Stimulated activated CD4-positive, alpha-beta T cell treated with anti-CD3 and anti-CD28 coated beads, TNF-alpha, amount 100 ng/mL, for 48 hours (primary cell): ENCODE measurements around the gene FAM234B.

ENCODE experiments used
- DNase-seq, 3 donors: peaks; one replicate each; pipeline ENCODE4 v3.0.0-alpha.2; 2020; ENCODE audit warnings: low read depth in 3 of 3

The FAM234B gene, protein sequence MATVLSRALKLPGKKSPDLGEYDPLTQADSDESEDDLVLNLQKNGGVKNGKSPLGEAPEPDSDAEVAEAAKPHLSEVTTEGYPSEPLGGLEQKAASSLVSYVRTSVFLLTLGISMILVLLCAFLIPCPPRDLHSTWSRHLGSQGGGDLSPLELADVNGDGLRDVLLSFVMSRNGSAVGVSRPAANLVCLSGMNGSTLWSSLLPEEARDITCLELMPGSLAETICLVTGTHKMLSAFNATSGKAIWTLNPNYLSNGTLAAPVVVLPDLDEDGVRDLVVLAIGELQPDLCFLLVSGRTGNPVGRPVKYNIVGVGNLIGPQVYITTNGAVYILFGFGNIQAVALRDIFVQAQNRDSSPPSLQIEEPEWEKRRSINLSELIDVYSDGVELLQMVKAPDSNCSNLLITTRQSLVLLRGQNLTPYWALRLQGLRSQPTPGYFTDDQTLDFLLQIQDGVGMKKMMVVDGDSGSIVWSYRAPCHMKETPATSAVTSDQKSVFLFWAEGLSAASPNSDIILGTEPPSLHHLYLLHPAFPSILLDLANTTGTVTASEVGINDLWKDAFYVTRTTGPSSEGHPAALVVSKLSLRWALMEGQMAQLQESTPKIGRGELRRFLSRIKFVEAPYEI

DNA sequence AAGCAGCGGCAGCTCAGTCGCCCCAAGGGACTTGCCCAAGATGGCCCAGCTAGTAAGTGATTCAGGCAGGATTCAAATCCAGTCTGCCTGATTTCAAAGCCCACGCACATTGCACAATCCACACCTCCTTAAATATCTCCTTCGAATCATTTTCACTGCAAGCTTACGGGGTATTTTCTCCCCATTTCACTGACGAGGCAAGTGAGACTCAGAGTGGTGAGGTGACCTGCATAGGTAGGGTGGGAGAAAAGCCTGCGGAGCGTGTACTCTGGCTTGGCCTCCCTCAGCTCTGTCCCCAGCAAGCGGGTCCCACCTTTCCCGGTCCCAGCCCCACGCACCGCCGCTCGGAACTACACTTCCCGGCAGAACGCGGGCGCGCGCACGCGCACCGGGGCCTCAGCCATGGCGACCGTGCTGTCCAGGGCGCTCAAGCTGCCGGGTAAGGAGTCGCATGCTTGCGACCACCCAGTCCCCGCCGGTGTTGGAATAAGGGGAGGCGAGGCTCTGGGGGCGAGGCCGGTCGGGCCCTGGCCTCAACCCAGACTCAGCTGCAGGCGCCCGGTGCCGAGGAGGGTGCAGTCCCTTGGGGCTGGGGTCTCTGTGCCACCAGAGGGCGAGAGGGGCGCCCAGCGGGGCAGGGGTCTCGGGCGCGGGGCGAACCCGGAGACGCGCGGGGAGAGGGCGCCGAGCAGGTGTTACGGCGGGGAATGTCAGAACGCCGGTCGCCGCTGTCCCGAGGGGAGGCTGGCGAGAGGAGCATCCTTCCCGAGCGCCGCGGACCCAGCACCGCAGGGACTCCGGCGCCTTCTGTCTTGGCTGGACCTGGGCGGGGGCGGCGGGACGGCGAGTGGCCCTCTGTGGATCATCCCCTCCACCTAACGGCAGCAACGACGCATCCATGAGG, at the start of gene FAM234B:
FAM234B (plus strand) TSS at position 380 of the 904 bp plus-strand sequence; CDS start at position 403, 23 bp downstream.
- DNase-seq, result peak; percentile 49 to 71 (median 54)

DNA sequence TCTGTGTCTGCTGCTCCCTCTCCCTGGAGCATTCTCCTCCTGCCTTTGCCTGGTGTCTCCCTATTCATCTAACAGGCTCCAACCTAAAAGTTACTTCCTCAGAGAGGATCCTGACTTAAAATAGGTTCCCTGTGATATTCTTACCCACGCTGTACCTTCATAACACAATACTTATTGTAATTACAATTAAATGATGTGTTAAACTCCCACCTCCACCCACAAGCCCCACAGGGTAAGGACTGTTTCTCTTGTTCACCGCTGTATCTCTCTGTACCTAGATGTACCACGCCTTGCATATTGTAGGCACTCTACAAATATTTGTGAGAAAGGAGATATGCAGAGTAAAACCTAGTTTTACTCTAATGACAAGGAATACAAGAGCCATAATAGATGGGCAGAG, 49.1 kb upstream of the FAM234B start:
- DNase-seq, result no peak

DNA sequence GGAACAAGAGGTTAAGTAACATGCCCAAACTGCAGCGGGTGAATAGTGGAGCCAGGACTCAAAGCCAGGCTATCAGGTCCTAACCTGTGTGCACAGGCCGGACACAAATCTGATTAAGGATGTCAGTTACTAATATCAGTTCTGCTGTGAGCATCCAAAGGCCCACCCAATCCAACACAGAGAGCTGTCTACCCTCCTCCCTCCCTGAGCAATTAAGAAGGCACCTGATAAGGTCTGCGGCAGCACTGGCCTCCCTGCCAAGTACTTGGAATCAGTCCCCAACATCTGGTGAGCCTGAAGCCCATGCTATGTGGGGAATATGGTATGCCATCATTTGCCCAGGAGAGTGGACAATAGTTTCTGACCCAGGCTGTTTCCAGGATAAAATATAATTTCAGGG, 48.0 kb upstream of the FAM234B start:
- DNase-seq, result no peak

DNA sequence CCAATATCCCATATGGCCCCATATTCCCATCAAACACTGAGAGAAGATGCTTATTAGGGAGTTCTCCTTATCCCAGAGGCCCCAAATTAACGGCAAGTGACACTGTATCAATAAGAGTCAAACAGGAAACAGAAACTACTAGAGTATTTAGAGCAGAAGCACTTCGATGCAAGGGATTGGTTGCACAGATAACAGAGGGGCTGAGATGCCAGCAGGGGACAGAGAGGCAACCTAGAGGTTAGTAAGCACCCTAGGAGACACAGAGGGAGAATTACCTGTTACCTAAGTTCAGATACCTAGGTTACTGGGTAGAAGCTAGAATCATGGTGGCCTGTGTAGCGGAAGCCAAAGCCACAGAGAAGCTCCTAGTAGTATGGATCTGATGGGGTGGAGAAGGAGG, 47.0 kb upstream of the FAM234B start:
- DNase-seq, result no peak

DNA sequence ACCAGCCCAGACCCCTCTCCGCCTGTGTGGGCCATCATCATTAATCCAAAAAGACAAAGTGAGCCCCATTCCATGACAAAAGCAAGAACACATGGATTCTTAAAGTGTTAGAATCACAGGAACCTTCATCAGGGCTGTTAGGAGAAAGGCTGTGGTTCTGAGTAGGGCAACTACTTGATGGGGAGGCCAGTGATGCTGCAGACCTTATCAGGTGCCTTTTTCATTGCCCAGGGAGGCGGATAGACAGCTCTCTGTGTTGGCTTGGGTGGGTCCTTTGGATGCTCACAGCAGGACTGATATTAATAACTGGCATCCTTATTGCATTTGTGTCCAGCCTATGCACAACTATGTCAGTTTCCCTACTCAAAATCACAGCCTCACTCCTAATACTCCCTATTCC, 46.4 kb upstream of the FAM234B start:
- DNase-seq, result no peak

DNA sequence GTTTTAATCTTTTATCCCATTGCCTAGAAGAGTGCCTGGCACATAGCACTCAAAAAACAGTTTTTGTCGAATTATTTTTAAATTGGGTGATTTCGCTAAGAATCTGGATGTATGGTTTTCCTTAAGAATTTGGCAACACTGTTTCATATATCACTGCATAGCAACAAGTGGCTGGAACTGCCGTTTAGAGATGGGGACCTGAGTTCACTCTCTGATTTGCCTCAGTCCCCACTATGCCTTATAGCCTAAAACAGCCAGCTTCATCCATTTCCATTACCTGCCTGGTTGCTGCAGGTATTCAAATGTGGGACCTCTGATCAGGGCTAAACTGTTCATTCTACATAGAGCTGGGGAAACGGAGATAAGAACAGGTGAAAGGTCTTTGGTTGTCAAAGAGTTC, 45.9 kb upstream of the FAM234B start:
- DNase-seq, result no peak

DNA sequence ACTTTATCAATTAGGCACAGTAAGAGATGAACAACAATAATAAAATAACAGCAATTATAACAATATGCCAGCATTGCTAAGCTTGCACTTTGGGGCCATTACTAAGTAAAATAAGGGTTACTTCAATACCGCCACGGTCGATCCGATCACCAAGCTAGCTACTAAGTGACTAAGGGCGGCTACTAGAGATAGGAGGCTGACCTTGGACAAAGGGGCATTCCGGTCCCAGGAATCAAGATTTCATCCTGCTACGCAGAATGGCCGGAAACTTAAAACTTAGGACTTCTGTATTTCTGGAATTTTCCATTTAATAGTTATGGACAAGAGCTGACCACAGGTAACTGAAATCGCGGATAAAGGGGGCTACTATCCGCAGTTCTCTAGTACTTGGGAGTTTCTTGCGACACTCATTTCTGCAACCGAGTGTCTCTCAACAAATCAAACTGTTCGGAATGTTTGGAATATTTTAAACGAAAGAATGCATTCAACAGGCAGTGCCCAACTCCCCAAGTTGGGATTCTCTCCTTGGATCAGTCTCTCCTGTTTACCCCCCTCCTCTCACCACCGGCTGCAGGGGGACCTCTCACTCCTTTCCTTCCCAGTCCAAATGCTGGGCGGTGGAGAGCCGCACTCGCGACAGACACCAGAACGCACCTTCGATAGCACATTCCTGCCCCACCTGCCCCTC, 44.8 kb upstream of the FAM234B start:
- no peak for DNase-seq

DNA sequence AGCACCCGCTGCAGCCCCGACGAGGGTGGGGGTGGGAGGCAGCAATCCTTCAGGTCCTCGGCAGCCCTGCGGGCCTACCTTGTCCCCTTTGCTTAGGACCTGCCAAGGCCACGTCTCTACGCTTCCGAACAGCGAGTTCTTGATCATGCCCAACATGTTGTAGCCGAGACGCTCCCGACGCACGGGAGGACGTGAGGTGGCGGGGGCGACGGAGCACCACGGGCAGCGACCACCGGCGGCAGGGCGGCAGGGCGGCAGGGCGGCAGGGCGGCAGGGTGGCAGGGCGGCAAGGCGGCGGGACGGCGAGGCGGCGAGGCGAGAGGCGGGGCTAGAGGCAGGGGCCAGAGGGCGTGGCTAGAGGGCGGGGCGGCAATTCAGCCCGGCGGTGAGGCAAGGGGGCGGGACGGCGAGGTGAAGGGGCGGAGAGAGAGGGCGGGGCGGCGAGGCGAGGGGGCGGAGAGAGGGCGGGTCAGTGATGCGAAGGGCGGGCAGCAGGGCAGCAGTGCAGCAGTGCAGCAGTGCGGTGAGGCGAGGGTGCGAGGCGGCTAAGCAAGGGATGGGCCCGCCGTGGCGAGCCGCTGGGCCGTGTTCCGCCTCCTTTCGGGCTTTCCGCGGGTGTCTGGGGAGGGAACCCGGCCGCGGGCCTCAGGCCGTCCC, 44.1 kb upstream of the FAM234B start, which contains the start of gene HEBP1:
HEBP1 (minus strand) TSS at position 307 of the 657 bp plus-strand sequence; CDS start at position 156, 151 bp downstream.
- peak; percentile 89 to 98 (median 95) for DNase-seq

DNA sequence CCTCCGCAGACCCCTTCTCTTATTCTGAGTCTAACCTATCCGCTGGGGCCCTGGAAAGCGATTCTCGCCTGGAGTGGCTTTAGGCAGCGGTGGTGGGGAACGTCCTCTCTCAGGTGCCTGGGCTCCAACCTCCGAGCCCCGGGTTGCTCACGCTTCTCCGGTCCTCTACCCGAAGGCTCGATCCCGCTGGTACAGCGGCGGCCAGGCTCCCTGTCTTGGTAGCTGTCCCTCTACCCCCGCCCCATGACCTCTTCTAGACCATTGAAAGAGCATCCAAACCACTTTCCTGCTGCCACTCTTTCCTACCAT, 43.6 kb upstream of the FAM234B start:
- DNase-seq, result no peak

DNA sequence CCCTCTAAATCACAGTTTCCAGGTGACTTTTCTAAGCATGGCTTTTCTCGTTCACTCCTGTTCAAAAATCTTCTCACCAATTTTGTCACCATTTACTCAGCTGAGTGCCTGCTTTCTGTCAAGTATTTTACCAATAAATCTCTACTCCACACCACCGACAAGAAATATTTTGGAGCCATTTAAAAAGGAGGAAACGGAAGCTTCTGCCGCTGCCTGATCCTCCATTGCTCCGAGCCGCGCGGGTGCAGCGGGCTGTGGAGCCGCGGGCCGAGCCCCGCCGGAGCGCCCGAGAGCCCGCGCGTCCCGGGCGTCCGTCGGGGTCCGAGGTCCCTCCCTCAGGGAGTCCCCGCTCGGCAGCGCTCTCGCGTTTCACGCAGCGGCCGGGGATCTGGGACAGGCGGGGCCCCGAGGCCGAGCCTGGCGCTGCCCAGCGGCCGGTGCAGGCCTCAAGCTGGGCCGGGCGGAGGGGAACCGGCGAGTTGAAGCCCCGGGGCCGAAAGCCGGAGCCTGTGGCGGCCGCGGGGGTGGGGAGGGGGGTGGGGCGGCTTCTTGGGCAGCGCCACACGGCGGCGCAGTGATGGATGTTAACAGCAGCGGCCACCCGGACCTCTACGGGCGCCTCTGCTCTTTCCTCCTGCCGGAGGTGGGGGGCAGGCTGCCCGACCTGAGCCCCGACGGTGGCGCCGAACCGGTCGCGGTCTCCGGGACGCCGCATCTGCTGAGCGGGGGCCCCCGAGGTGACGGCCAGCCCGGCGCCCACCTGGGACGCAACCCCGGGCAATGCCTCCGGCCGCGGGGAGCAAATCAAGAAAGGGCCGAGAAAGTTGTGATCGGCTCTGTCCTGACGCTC, 43.0 kb upstream of the FAM234B start:
- DNase-seq, result peak in 1 of 3 donors; percentile 30

DNA sequence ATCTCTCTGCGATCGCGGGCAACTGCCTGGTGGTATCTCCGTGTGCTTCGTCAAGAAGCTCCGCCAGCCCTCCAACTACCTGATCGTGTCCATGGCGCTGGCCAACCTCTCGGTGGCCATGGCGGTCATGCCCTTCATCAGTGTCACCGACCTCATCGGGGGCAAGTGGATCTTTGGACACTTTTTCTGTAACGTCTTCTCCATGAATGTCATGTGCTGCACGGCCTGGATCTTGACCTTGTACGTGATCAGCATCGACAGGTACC, 42.5 kb upstream of the FAM234B start:
- DNase-seq, result no peak

DNA sequence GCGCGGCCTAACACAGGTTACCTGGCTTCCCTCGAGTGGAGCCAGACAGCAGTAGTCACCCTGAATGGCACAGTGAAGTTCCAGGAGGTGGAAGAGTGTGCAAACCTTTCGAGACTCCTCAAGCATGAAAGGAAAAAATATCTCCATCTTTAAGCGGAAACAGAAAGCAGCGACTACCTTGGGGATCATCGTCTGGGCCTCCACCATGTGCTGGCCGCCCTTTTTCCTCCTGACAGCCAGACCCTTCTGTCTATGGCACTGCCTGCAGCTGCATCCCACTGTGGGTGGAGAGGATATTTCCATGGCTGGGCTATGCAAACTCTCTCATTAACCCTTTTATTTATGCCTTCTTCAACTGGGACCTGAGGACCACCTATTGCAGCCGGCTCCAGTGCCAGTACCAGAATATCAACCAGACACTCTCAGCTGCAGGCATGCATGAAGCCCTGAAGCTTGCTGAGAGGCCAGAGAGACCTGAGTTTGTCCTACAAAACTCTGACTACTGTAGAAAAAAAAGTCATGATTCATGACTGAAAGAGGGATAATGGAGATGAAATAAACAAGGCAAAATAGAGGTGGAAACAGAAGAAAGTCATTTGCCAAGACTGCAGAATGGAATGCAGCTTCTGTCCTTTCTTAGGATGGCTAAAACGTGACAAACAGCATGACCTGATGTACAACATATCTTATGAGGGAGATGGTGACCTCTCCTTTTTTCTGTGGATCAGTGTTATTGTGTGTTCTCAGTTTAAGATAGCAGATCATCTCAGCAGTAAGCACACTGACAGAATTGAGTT, 41.7 kb upstream of the FAM234B start:
- DNase-seq, result no peak

DNA sequence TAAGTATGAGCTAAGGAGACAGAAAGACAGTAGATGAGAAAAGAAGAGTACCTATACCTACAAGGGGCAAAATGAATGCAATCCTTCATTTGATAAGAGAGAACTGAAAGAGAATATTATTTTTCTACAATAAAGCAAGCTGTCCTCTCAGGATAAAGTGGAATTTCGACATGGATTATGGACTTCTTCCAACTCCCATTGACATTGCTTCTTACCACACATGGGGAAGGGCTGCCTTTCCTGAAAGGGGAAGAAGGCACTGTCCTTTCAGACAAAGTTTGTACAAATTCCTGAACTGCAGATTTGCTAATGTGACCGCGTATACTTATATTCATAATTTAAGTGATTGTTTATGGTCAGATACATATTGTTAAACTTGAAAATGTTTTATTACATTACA, 39.8 kb upstream of the FAM234B start:
- no peak for DNase-seq

DNA sequence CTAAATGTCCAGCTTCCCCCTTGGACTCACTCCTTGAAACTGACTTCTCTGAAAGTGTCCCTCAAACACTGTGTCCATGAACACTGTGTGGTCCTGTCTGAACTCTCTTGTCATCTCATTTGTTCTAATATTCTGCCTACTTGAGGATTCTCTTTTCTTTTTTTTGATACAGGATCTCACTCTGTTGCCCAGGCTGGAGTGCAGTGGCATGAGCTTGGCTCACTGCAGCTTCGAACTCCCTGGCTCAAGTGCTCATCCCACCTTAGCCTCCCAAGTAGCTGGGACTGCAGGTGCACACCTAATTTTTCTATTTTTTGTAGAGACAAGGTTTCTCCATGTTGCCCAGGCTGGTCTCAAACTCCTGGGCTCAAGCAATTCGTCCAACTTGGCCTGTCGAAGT, 39.2 kb upstream of the FAM234B start:
- DNase-seq, result no peak

DNA sequence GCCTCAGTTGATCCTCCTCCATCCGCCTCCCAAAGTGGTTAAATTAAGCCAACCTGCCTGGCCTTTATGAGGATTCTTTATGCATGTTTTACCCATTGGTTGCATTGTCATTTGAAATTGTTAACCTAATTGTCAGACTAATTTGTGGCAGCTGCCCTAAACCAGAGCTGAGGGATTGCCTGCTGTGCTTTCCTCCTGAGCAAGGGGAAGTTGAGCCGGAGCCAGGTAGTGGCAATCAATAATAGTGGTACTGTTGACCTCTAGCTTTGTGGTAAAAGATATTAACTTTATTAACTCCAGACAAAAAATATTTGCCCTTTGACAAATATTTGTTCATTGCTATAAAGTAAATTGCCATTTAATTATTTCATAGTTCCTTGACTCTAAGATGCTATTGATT, 38.5 kb upstream of the FAM234B start:
- no peak for DNase-seq

DNA sequence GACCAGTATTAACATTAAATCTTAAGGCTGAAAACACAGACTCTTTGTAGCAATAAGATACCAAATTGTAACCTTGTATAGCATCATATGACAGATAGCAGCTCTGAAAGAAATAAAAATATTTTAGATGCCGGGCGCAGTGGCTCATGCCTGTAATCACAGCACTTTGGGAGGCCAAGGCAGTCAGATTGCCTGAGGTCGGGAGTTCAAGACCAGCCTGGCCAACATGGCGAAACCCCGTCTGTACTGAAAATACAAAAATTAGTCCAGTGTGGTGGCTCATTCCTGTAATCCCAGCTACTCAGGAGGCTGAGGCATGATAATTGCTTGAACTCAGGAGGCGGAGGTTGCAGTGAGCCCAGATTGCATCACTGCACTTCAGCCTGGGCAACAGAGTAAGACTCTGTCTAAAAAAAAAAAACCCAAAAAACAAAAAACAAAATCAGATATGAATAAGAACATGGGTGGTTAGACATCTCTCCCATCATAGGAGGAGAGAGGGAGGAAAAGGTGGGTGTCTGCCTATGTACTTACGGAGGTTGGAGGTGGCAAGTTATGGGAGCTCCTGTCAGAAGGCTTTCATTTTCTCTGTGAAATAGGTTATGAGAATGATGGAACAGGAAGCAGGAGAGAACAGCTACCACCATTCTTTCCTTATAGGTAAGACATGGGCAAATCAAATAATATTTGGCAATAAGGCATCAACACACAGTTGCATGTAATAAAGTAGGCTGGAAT, 36.5 kb upstream of the FAM234B start:
- no peak for DNase-seq

DNA sequence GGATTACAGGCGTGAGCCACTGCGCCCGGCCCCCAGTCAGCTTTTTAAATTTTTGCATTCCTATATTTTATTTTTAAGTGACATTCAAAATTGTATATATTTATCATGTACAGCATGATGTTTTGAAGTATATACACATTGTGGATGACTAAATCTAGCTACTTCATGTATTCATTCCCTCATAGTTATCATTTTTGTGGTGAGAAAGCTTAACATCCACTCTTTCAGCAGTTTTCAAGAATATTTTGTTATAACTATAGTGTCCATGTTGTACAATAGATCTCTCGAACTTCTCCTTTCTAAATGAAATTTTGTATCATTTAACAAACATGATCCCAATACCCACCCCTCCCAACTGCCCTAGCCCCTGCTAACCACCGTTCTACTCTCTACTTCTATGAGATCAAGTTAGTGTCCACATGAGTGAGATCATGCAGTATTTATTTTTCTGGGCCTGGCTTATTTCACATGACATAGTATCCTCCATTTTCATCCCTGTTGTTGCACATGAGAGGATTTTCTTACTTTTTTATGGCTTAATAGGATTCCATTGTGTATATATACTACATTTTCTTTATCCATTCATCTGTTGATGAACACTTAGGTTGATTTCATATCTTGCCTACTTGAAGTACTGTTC, 35.3 kb upstream of the FAM234B start:
- DNase-seq, result no peak

DNA sequence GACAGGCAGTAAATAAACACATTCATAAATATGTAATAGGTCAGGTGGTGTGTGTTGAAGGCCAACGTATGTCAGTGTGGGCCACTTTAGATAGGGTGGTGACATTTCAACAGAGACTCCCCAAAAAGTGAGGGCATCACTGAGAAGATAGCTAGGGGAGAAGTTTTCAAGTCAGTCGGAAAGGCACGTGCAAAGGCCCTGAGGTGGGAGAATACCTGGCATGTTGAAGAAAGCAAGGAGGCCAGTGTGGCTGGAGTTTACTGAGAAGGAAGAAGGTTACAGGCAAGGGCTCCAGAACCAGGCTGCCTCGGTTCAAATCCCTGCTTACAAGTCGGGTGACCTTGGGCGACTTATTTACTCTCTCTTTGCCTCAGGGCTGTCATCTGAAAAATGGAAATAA, 33.1 kb upstream of the FAM234B start:
- no peak for DNase-seq

DNA sequence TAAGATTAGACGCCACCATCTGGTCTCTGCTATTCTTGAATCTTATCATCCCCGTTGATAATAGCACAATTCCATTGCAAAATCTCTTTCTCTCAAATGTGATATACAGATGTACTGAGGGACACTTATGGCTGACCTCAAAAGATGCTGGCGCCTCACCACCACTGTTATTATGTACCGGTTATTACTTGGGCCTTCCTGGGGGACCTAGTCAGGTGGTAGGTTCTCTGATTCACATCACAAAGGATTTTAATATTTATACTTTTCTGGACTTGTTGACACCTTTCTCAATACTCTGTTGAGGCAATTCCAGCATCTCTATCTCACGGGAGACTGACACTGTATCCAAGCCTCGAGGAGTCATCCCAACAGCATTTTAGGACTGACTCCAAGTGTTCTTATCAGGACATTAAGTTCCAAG, 21.3 kb upstream of the FAM234B start:
- DNase-seq, result no peak
